GM19238 (cell line): Measurements from ENCODE around the gene ZNF770.

Source experiments
- DNase-seq: peaks from one replicate; pipeline ENCODE4 v3.0.0; 2011; ENCODE audit warnings: low spot score; ENCODE audit not compliant: insufficient read length

The ZNF770 gene

GRCh38 chr15:34988027-34988902 is at the start of gene ZNF770:
TSS of gene ZNF770 (minus strand) at chr15:34988287. CDS start at chr15:34983434, 4,853 bp downstream.
- peak; percentile 59 for DNase-seq

GRCh38 chr15:35028235-35028984 is 40.3 kb upstream of the ZNF770 start:
- DNase-seq: no peak

GRCh38 chr15:35023804-35024203 is 35.7 kb upstream of the ZNF770 start:
- no peak for DNase-seq

- no peak for DNase-seq
Measured at GRCh38 chr15:35020974-35021373, 32.9 kb upstream of the ZNF770 start.

GRCh38 chr15:35019404-35020327 is 31.6 kb upstream of the ZNF770 start:
- DNase-seq: no peak

GRCh38 chr15:35014241-35014640 is 26.2 kb upstream of the ZNF770 start:
- no peak for DNase-seq

- DNase-seq: no peak
Measured at GRCh38 chr15:35013370-35013769, 25.3 kb upstream of the ZNF770 start.

- no peak for DNase-seq
Measured at GRCh38 chr15:35007397-35007796, 19.3 kb upstream of the ZNF770 start.

GRCh38 chr15:35005933-35006332 is 17.8 kb upstream of the ZNF770 start:
- no peak for DNase-seq

- no peak for DNase-seq
Measured at GRCh38 chr15:35003928-35004327, 15.8 kb upstream of the ZNF770 start.

- no peak for DNase-seq
Measured at GRCh38 chr15:35000511-35000910, 12.4 kb upstream of the ZNF770 start.

- no peak for DNase-seq
Measured at GRCh38 chr15:34999906-35000305, 11.8 kb upstream of the ZNF770 start.

GRCh38 chr15:34994925-34995324 is 6.8 kb upstream of the ZNF770 start:
- DNase-seq: no peak

GRCh38 chr15:34993877-34994276 is 5.8 kb upstream of the ZNF770 start:
- DNase-seq: peak; percentile 65

- no peak for DNase-seq
Measured at GRCh38 chr15:34993412-34993811, 5.3 kb upstream of the ZNF770 start.

- DNase-seq: no peak
Measured at GRCh38 chr15:34987609-34988026, 469 bp downstream of the ZNF770 start.

- DNase-seq: no peak
Measured at GRCh38 chr15:34986771-34987480, 1.2 kb downstream of the ZNF770 start.

GRCh38 chr15:34986326-34986725 is 1.8 kb downstream of the ZNF770 start:
- no peak for DNase-seq

- no peak for DNase-seq
Measured at GRCh38 chr15:34984889-34985630, 3.0 kb downstream of the ZNF770 start.

GRCh38 chr15:34976743-34977142 is 11.3 kb downstream of the ZNF770 start:
- DNase-seq: no peak
